GM18951 (cell line): Measurements from ENCODE around the gene KIRREL3.

Experiments used
- POLR2A ChIP-seq: IDR thresholded peaks from 4 replicates; pipeline ENCODE4 v1.6.1; 2011; ENCODE audit warnings: mild to moderate bottlenecking; ENCODE audit not compliant: insufficient read length, insufficient read depth; ENCODE audit errors: extremely low read depth
- in situ Hi-C: fragments of 300-500 bp; cut with MboI; formaldehyde crosslinking; loops from one replicate; pipeline ENCODE4 v1.12.0; 2022; ENCODE audit warnings: low sequenced_read_pairs, mixed read lengths, inconsistent platforms; ENCODE audit not compliant: unreplicated experiment

The KIRREL3 gene

GRCh38 chr11:126992065-126992803 is 8.3 kb downstream of the KIRREL3 start:
- no peak for TF ChIP-seq POLR2A
- in situ Hi-C loops, result no loop called here

- no peak for TF ChIP-seq POLR2A
- in situ Hi-C loops, result no loop called here
Observed at GRCh38 chr11:126991596-126991995, 9.0 kb downstream of the KIRREL3 start.

GRCh38 chr11:126990716-126991480 is 9.7 kb downstream of the KIRREL3 start:
- TF ChIP-seq POLR2A, result no peak
- in situ Hi-C loops, result no loop called here

- in situ Hi-C loops, result loop anchor here (10.0 kb wide), 2 partner anchors 275 to 545 kb away; no protein-coding TSS in a partner anchor
- no peak for TF ChIP-seq POLR2A
Observed at GRCh38 chr11:126989942-126990715, 10.4 kb downstream of the KIRREL3 start.

GRCh38 chr11:126988655-126989054 is 11.9 kb downstream of the KIRREL3 start:
- in situ Hi-C loops, result loop anchor here (10.0 kb wide), 2 partner anchors 274 to 544 kb away; no protein-coding TSS in a partner anchor
- no peak for TF ChIP-seq POLR2A

GRCh38 chr11:126981635-126982034 is 18.9 kb downstream of the KIRREL3 start:
- in situ Hi-C loops, result loop anchor here (10.0 kb wide), 2 partner anchors 267 to 537 kb away; no protein-coding TSS in a partner anchor
- no peak for TF ChIP-seq POLR2A

GRCh38 chr11:126978911-126979310 is 21.7 kb downstream of the KIRREL3 start:
- in situ Hi-C loops, result no loop called here
- no peak for TF ChIP-seq POLR2A

- in situ Hi-C loops, result no loop called here
- no peak for TF ChIP-seq POLR2A
Observed at GRCh38 chr11:126978165-126978564, 22.4 kb downstream of the KIRREL3 start.

GRCh38 chr11:126973051-126973450 is 27.5 kb downstream of the KIRREL3 start:
- in situ Hi-C loops, result no loop called here
- TF ChIP-seq POLR2A, result no peak

- TF ChIP-seq POLR2A, result no peak
- in situ Hi-C loops, result no loop called here
Observed at GRCh38 chr11:126971305-126971704, 29.3 kb downstream of the KIRREL3 start.

- in situ Hi-C loops, result no loop called here
- TF ChIP-seq POLR2A, result no peak
Observed at GRCh38 chr11:126969865-126970479, 30.6 kb downstream of the KIRREL3 start.

- no peak for TF ChIP-seq POLR2A
- in situ Hi-C loops, result no loop called here
Observed at GRCh38 chr11:126968915-126969314, 31.7 kb downstream of the KIRREL3 start.

- in situ Hi-C loops, result no loop called here
- no peak for TF ChIP-seq POLR2A
Observed at GRCh38 chr11:126965331-126965730, 35.2 kb downstream of the KIRREL3 start.
